ENCODE measurements around the gene R3HDM4.
"Not testable (repeated sequence)": the region's sequence is repeated elsewhere in the genome, so short reads cannot be mapped to it uniquely, and the experiment has no call there.

Gene R3HDM4

GRCh38 chr19:882871-883497 is 30.0 kb downstream of the R3HDM4 start:
- no peak for DNase-seq (ENCODE audit: low read depth)
- TF ChIP-seq MYC (IDR thresholded peaks at IDR 0.05; ENCODE audit: low read depth, low read length) (no peak), MAX (IDR thresholded peaks at IDR 0.05; ENCODE audit: low read depth, low read length) (no peak), CTCF (IDR thresholded peaks at IDR 0.05; ENCODE audit: low read depth, low read length) (no peak), POLR2A (IDR thresholded peaks at IDR 0.05; ENCODE audit: extremely low read depth, insufficient read length) (no peak)

GRCh38 chr19:881385-882071 is 31.5 kb downstream of the R3HDM4 start:
- TF ChIP-seq MYC (IDR thresholded peaks at IDR 0.05; ENCODE audit: low read depth, low read length) (no peak), CTCF (IDR thresholded peaks at IDR 0.05; ENCODE audit: low read depth, low read length) (no peak), MAX (IDR thresholded peaks at IDR 0.05; ENCODE audit: low read depth, low read length) (no peak), POLR2A (IDR thresholded peaks at IDR 0.05; ENCODE audit: extremely low read depth, insufficient read length) (no peak)
- DNase-seq (ENCODE audit: low read depth): no peak

More at GRCh38 chr19:882871-883497, 30.0 kb downstream of the R3HDM4 start:
- no peak overlapping the region for H3K4me3 ChIP-seq (ENCODE audit: low read depth, low read length)

GRCh38 chr19:879711-880438 is 33.1 kb downstream of the R3HDM4 start:
- no peak for TF ChIP-seq POLR2A (IDR thresholded peaks at IDR 0.05; ENCODE audit: extremely low read depth, insufficient read length)
- TF ChIP-seq MYC (IDR thresholded peaks at IDR 0.05; ENCODE audit: low read depth, low read length): no peak
- TF ChIP-seq MAX (IDR thresholded peaks at IDR 0.05; ENCODE audit: low read depth, low read length): no peak
- TF ChIP-seq CTCF (IDR thresholded peaks at IDR 0.05; ENCODE audit: low read depth, low read length): no peak
- no peak overlapping the region for H3K4me3 ChIP-seq (ENCODE audit: low read depth, low read length)
- DNase-seq (ENCODE audit: low read depth): no peak

More at GRCh38 chr19:881385-882071, 31.5 kb downstream of the R3HDM4 start:
- H3K4me3 ChIP-seq (ENCODE audit: low read depth, low read length): no peak overlapping the region

GRCh38 chr19:878751-879561 is 34.1 kb downstream of the R3HDM4 start:
- not testable (repeated sequence) for H3K4me3 ChIP-seq (ENCODE audit: low read depth, low read length)

GRCh38 chr19:877992-878660 is 34.9 kb downstream of the R3HDM4 start:
- not testable (repeated sequence) for H3K4me3 ChIP-seq (ENCODE audit: low read depth, low read length); DNase-seq (ENCODE audit: low read depth)

More at GRCh38 chr19:878751-879561, 34.1 kb downstream of the R3HDM4 start:
- DNase-seq (ENCODE audit: low read depth): not testable (repeated sequence)

- no peak for TF ChIP-seq CTCF (IDR thresholded peaks at IDR 0.05; ENCODE audit: low read depth, low read length)
- H3K4me3 ChIP-seq (ENCODE audit: low read depth, low read length): no peak overlapping the region
- no peak for DNase-seq (ENCODE audit: low read depth)
Measured at GRCh38 chr19:876780-877314, 36.2 kb downstream of the R3HDM4 start.

Measured in NB4 (cell line).